Measurements from ENCODE around the gene MPP2. TPM values are rescaled to one million over a fixed set of nuclear protein-coding genes. Genes with fewer than 3 reads are reported as not detected.
A peak's percentile ranks its signal among the peaks of the same experiment; 100 is the strongest.

Gene MPP2
- total and polyA plus RNA-seq, 2 of the 13 experiments (the other 11 are each of a cell fraction or from before 2014, with no cell fraction given): 0.20 to 1.7 TPM

GRCh38 chr17:43931062-43931571 lies 23.8 kb upstream of the MPP2 start (continued):
- TF ChIP-seq PATZ1 (CRISPR knock-in tag; IDR thresholded peaks at IDR 0.05) (peak; percentile 68; the same call in 1 of the 2 replicates), SRF (IDR thresholded peaks at IDR 0.05; ENCODE audit: low read depth, low read length) (no peak), ZNF740 (CRISPR knock-in tag; IDR thresholded peaks at IDR 0.05) (no peak), NFIB (CRISPR knock-in tag; IDR thresholded peaks at IDR 0.05; ENCODE audit: borderline replicate concordance) (no peak), ZNF350 (CRISPR knock-in tag; IDR thresholded peaks at IDR 0.05; ENCODE audit: borderline replicate concordance, low read depth) (no peak; the same call in 1 of the 2 replicates), ZSCAN30 (CRISPR knock-in tag; IDR thresholded peaks at IDR 0.05) (no peak), CTCF (CRISPR knock-in tag; IDR thresholded peaks at IDR 0.05) (no peak), IKZF1 (IDR thresholded peaks at IDR 0.05) (no peak), ZNF570 (CRISPR knock-in tag; IDR thresholded peaks at IDR 0.05; ENCODE audit: borderline replicate concordance) (no peak), RORA (CRISPR knock-in tag; IDR thresholded peaks at IDR 0.05) (no peak), HNF4G (IDR thresholded peaks at IDR 0.05; ENCODE audit: borderline replicate concordance, low read depth, low read length) (no peak), HNF4G (CRISPR knock-in tag; IDR thresholded peaks at IDR 0.05; ENCODE audit: borderline replicate concordance, low read depth) (no peak), DNMT3B (CRISPR knock-in tag; conservative IDR thresholded peaks at IDR 0.05) (no peak), HDAC6 (IDR thresholded peaks at IDR 0.05; ENCODE audit: low read depth, low read length) (no peak), BRD4 (CRISPR knock-in tag; IDR thresholded peaks at IDR 0.05) (no peak), TFAP4 (IDR thresholded peaks at IDR 0.05; ENCODE audit: borderline replicate concordance, low read depth) (peak; percentile 66; the same call in 1 of the 2 replicates), NCOA5 (CRISPR knock-in tag; IDR thresholded peaks at IDR 0.05) (no peak), AGO1 (IDR thresholded peaks at IDR 0.05; ENCODE audit: low read depth, low read length, poor library complexity, severe bottlenecking) (no peak), CENPBD1 (CRISPR knock-in tag; IDR thresholded peaks at IDR 0.05; ENCODE audit: borderline replicate concordance, low read depth) (no peak)
- TF ChIP-seq, protein P1, sequence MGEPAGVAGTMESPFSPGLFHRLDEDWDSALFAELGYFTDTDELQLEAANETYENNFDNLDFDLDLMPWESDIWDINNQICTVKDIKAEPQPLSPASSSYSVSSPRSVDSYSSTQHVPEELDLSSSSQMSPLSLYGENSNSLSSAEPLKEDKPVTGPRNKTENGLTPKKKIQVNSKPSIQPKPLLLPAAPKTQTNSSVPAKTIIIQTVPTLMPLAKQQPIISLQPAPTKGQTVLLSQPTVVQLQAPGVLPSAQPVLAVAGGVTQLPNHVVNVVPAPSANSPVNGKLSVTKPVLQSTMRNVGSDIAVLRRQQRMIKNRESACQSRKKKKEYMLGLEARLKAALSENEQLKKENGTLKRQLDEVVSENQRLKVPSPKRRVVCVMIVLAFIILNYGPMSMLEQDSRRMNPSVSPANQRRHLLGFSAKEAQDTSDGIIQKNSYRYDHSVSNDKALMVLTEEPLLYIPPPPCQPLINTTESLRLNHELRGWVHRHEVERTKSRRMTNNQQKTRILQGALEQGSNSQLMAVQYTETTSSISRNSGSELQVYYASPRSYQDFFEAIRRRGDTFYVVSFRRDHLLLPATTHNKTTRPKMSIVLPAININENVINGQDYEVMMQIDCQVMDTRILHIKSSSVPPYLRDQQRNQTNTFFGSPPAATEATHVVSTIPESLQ (CRISPR knock-in tag; conservative IDR thresholded peaks at IDR 0.05): no peak
- TF ChIP-seq, protein P2, sequence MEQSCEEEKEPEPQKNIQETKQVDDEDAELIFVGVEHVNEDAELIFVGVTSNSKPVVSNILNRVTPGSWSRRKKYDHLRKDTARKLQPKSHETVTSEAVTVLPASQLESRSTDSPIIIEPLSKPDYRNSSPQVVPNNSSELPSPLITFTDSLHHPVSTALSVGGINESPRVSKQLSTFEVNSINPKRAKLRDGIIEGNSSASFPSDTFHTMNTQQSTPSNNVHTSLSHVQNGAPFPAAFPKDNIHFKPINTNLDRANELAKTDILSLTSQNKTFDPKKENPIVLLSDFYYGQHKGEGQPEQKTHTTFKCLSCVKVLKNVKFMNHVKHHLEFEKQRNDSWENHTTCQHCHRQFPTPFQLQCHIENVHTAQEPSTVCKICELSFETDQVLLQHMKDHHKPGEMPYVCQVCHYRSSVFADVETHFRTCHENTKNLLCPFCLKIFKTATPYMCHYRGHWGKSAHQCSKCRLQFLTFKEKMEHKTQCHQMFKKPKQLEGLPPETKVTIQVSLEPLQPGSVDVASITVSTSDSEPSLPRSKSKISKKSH (CRISPR knock-in tag; IDR thresholded peaks at IDR 0.05; ENCODE audit: borderline replicate concordance): no peak

All from HepG2 (cell line).